ENCODE measurements around the gene TPD52L2. TPM values are rescaled to one million over a fixed set of nuclear protein-coding genes. Genes with fewer than 3 reads are reported as not detected.

The TPD52L2 gene
- polyA plus RNA-seq, 1 experiment: 202 TPM

- TF ChIP-seq CTCF (IDR thresholded peaks at IDR 0.05; ENCODE audit: low read depth, low read length): no peak
- Histone ChIP-seq H3K27ac (ENCODE audit: low read depth, low read length) (peak within 1 kb of the TSS; percentile 21), H3K9me3 (ENCODE audit: control insufficient read depth, insufficient read depth, low read length) (peaks cover 10% of the 10 kb centered on the region; the same call in 1 of the 2 replicates), H3K4me3 (ENCODE audit: low read depth, low read length) (peak within 1 kb of the TSS; percentile 74), H3K27me3 (ENCODE audit: control insufficient read depth, insufficient read depth, low read length) (no peaks in the 10 kb centered on the region)
- POLR2A ChIA-PET: no interaction called here
- CTCF ChIA-PET: interaction anchor here (1.0 kb wide), 1 partner anchor 56 kb away, joined by 3 read pairs; no protein-coding TSS in a partner anchor
- no peak for DNase-seq (ENCODE audit: low read depth, low spot score)
These were observed 34.1 kb upstream of the TPD52L2 start, which contains the start of gene ZBTB46 for GRCh38 chr20:63830841-63831588. Gene ZBTB46, minus strand, starts transcription at chr20:63831264. Its CDS starts 40,507 bp downstream, at chr20:63790757.

- no peak for TF ChIP-seq CTCF (IDR thresholded peaks at IDR 0.05; ENCODE audit: low read depth, low read length)
- no peak for DNase-seq (ENCODE audit: low read depth, low spot score)
- H3K4me3 ChIP-seq (ENCODE audit: low read depth, low read length): peak overlapping the region; percentile 54; the same call in 1 of the 2 replicates
- H3K27ac ChIP-seq (ENCODE audit: low read depth, low read length): no peak overlapping the region
- peaks cover 10% of the 10 kb centered on the region; the same call in 1 of the 2 replicates for H3K9me3 ChIP-seq (ENCODE audit: control insufficient read depth, insufficient read depth, low read length)
- ChIA-PET POLR2A (no interaction called here), CTCF (no interaction called here)
- H3K27me3 ChIP-seq (ENCODE audit: control insufficient read depth, insufficient read depth, low read length): no peaks in the 10 kb centered on the region
These were observed 33.5 kb upstream of the TPD52L2 start for GRCh38 chr20:63831646-63831992.

GRCh38 chr20:63831993-63832686 is 32.9 kb upstream of the TPD52L2 start:
- H3K9me3 ChIP-seq (ENCODE audit: control insufficient read depth, insufficient read depth, low read length): peaks cover 7% of the 10 kb centered on the region; the same call in 1 of the 2 replicates
- POLR2A ChIA-PET: no interaction called here
- H3K4me3 ChIP-seq (ENCODE audit: low read depth, low read length): peak overlapping the region; percentile 7; the same call in 1 of the 2 replicates
- H3K27ac ChIP-seq (ENCODE audit: low read depth, low read length): no peak overlapping the region
- DNase-seq (ENCODE audit: low read depth, low spot score): no peak
- no peak for TF ChIP-seq CTCF (IDR thresholded peaks at IDR 0.05; ENCODE audit: low read depth, low read length)
- CTCF ChIA-PET: no interaction called here
- H3K27me3 ChIP-seq (ENCODE audit: control insufficient read depth, insufficient read depth, low read length): no peaks in the 10 kb centered on the region

- DNase-seq (ENCODE audit: low read depth, low spot score): peak; percentile 74
- Histone ChIP-seq H3K27ac (ENCODE audit: low read depth, low read length) (peak overlapping the region; percentile 92), H3K27me3 (ENCODE audit: control insufficient read depth, insufficient read depth, low read length) (no peaks in the 10 kb centered on the region), H3K9me3 (ENCODE audit: control insufficient read depth, insufficient read depth, low read length) (peaks cover 7% of the 10 kb centered on the region; the same call in 1 of the 2 replicates), H3K4me3 (ENCODE audit: low read depth, low read length) (no peak overlapping the region)
- ChIA-PET CTCF (interaction anchor here (1.2 kb wide), 1 partner anchor 59 kb away, joined by 3 read pairs; no protein-coding TSS in a partner anchor), POLR2A (interaction anchor here (0.6 to 2.5 kb wide), 5 partner anchors 12 to 953 kb away, joined by 3 to 17 read pairs (median 3); partner anchors contain the start of genes SLC2A4RG and TPD52L2)
- TF ChIP-seq CTCF (IDR thresholded peaks at IDR 0.05; ENCODE audit: low read depth, low read length): no peak
These were observed 31.1 kb upstream of the TPD52L2 start for GRCh38 chr20:63833776-63834490.

Measured in AG04450 (cell line).